ENCODE data around the gene CNTNAP2. TPM values are rescaled to one million over a fixed set of nuclear protein-coding genes. Genes with fewer than 3 reads are reported as not detected.

CNTNAP2 gene
- total and polyA plus RNA-seq, 7 experiments from 2014 or later: 0.02 to 0.48 (median 0.24) TPM; not detected in 2

- DNase-seq (no peak), ATAC-seq (no peak)
- Mint-ChIP-seq H3K4me3 (no peak overlapping the region), H3K27ac (no peak overlapping the region), H3K9me3 (peaks cover 0 to 5% (median 0%) of the 10 kb centered on the region in 11 donors), H3K36me3 (no peaks in the 10 kb centered on the region), H3K27me3 (peaks cover 0 to 1% (median 0%) of the 10 kb centered on the region in 5 donors), H3K4me1 (no peaks in the 10 kb centered on the region)
- Histone ChIP-seq H3K27me3 (ENCODE audit: control insufficient read depth in 2 of 2, insufficient read depth in 2 of 2, low read length in 2 of 2) (no peaks in the 10 kb centered on the region), H3K4me3 (ENCODE audit: low read length) (no peak overlapping the region), H3K9me3 (ENCODE audit: control insufficient read depth in 2 of 3, low read length in 3 of 3) (no peaks in the 10 kb centered on the region), H3K36me3 (ENCODE audit: control insufficient read depth in 2 of 3, insufficient read depth in 3 of 3, low read length in 3 of 3) (no peaks in the 10 kb centered on the region), H3K4me1 (ENCODE audit: control insufficient read depth in 2 of 2, insufficient read depth in 2 of 2, low read length in 2 of 2) (no peaks in the 10 kb centered on the region), H3K27ac (ENCODE audit: low read depth, low read length) (no peak overlapping the region)
- intact Hi-C loops (cut with micrococcal nuclease): no loop called here
- CTCF ChIA-PET: no interaction called here
- POLR2A ChIA-PET: no interaction called here
Observed at GRCh38 chr7:147894271-147894670, 1777.7 kb downstream of the CNTNAP2 start.

- POLR2A ChIA-PET: no interaction called here
- ATAC-seq: no peak
- peaks cover 0 to 11% (median 3%) of the 10 kb centered on the region in 11 donors for H3K9me3 Mint-ChIP-seq
Observed at GRCh38 chr7:147896121-147896520, 1779.5 kb downstream of the CNTNAP2 start.

GRCh38 chr7:147903536-147904218, 1787.1 kb downstream of the CNTNAP2 start:
- Histone ChIP-seq H3K27ac (ENCODE audit: low read depth, low read length) (no peak overlapping the region), H3K4me1 (ENCODE audit: control insufficient read depth in 2 of 2, insufficient read depth in 2 of 2, low read length in 2 of 2) (no peaks in the 10 kb centered on the region), H3K27me3 (ENCODE audit: control insufficient read depth in 2 of 2, insufficient read depth in 2 of 2, low read length in 2 of 2) (no peaks in the 10 kb centered on the region), H3K36me3 (ENCODE audit: control insufficient read depth in 2 of 3, insufficient read depth in 3 of 3, low read length in 3 of 3) (no peaks in the 10 kb centered on the region), H3K9me3 (ENCODE audit: control insufficient read depth in 2 of 3, low read length in 3 of 3) (no peaks in the 10 kb centered on the region), H3K4me3 (ENCODE audit: low read length) (no peak overlapping the region)
- POLR2A ChIA-PET: no interaction called here
- H3K27me3 Mint-ChIP-seq: peaks cover 0 to 4% (median 0%) of the 10 kb centered on the region in 5 donors
- no peak overlapping the region for H3K4me3 Mint-ChIP-seq
- DNase-seq: no peak
- no peak overlapping the region for H3K27ac Mint-ChIP-seq
- no peak for ATAC-seq
- peaks cover 0 to 15% (median 3%) of the 10 kb centered on the region in 11 donors for H3K9me3 Mint-ChIP-seq
- no peaks in the 10 kb centered on the region for H3K4me1 Mint-ChIP-seq
- no peaks in the 10 kb centered on the region for H3K36me3 Mint-ChIP-seq
- CTCF ChIA-PET: no interaction called here
- intact Hi-C loops (cut with micrococcal nuclease): no loop called here

More at GRCh38 chr7:147896121-147896520, 1779.5 kb downstream of the CNTNAP2 start:
- Mint-ChIP-seq H3K4me1 (no peaks in the 10 kb centered on the region), H3K27ac (no peak overlapping the region), H3K27me3 (no peaks in the 10 kb centered on the region), H3K36me3 (no peaks in the 10 kb centered on the region), H3K4me3 (no peak overlapping the region)
- H3K36me3 ChIP-seq (ENCODE audit: control insufficient read depth in 2 of 3, insufficient read depth in 3 of 3, low read length in 3 of 3): no peaks in the 10 kb centered on the region
- no peak for DNase-seq
- intact Hi-C loops (cut with micrococcal nuclease): no loop called here
- H3K9me3 ChIP-seq (ENCODE audit: control insufficient read depth in 2 of 3, low read length in 3 of 3): no peaks in the 10 kb centered on the region
- H3K27ac ChIP-seq (ENCODE audit: low read depth, low read length): no peak overlapping the region
- CTCF ChIA-PET: no interaction called here
- no peak overlapping the region for H3K4me3 ChIP-seq (ENCODE audit: low read length)
- no peaks in the 10 kb centered on the region for H3K4me1 ChIP-seq (ENCODE audit: control insufficient read depth in 2 of 2, insufficient read depth in 2 of 2, low read length in 2 of 2)
- no peaks in the 10 kb centered on the region for H3K27me3 ChIP-seq (ENCODE audit: control insufficient read depth in 2 of 2, insufficient read depth in 2 of 2, low read length in 2 of 2)

DNA sequence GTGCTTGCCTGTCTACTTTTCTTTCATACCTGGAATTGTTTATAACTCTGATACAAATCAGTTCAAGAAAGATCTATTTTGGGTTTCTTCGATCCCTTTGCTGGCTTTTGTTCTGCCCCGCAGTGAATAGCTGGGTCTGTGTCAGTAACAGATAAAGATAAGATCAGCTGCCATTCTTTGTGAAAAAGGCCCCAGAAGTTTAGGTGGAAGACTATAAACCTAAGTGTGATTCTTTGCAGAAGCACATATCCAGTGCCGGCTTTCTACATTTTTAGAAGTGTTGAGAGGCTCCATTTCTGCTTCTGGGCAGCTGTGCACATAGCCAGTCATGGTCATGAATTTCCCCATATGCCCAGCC, 1787.6 kb downstream of the CNTNAP2 start:
- intact Hi-C loops (cut with micrococcal nuclease): no loop called here
- no peaks in the 10 kb centered on the region for H3K4me1 ChIP-seq (ENCODE audit: control insufficient read depth in 2 of 2, insufficient read depth in 2 of 2, low read length in 2 of 2)
- H3K9me3 Mint-ChIP-seq: peaks cover 0 to 15% (median 3%) of the 10 kb centered on the region in 11 donors
- no peaks in the 10 kb centered on the region for H3K4me1 Mint-ChIP-seq
- POLR2A ChIA-PET: no interaction called here
- no peaks in the 10 kb centered on the region for H3K9me3 ChIP-seq (ENCODE audit: control insufficient read depth in 2 of 3, low read length in 3 of 3)
- peaks cover 0 to 4% (median 0%) of the 10 kb centered on the region in 5 donors for H3K27me3 Mint-ChIP-seq
- H3K27ac Mint-ChIP-seq: no peak overlapping the region
- no peak overlapping the region for H3K4me3 ChIP-seq (ENCODE audit: low read length)
- no peaks in the 10 kb centered on the region for H3K36me3 ChIP-seq (ENCODE audit: control insufficient read depth in 2 of 3, insufficient read depth in 3 of 3, low read length in 3 of 3)
- DNase-seq (no peak), ATAC-seq (no peak)
- no peak overlapping the region for H3K27ac ChIP-seq (ENCODE audit: low read depth, low read length)
- H3K4me3 Mint-ChIP-seq: no peak overlapping the region
- no peaks in the 10 kb centered on the region for H3K27me3 ChIP-seq (ENCODE audit: control insufficient read depth in 2 of 2, insufficient read depth in 2 of 2, low read length in 2 of 2)
- CTCF ChIA-PET: no interaction called here
- H3K36me3 Mint-ChIP-seq: no peaks in the 10 kb centered on the region

DNA sequence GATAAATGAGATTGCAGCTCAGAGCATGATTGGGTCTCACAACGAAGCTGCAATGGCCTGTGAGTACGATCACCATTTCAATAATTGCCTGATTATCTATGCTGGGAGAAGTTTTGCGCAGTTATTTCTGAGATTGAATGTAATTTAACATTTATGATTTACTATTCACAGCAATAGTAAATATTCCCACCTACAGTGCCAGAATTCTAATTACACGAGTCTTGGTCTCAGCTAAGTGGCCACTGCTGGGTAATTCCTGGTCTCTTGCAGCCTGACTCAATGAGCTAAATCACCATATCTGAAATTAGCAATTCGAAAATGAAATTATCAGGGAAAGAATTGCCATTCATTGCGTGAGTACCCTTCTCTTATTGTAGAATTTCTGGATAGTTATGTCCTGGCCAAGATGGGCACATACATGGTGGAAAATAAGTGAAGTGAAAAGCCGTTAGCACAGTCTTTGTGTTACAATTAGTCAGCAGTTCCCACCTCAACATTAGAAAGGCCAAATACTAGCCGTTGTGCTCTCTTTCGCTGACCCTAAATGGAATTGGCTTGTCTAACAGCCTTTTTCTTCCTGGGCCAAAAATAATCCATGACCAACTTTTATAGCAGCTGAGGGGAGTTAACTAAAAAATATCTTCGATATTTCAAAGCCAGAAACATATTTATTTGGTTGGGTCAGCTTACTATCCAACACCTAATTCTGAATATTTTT, 1793.0 kb downstream of the CNTNAP2 start:
- no peaks in the 10 kb centered on the region for H3K9me3 ChIP-seq (ENCODE audit: control insufficient read depth in 2 of 3, low read length in 3 of 3)
- CTCF ChIA-PET: no interaction called here
- H3K27ac ChIP-seq (ENCODE audit: low read depth, low read length): no peak overlapping the region
- no peaks in the 10 kb centered on the region for H3K4me1 ChIP-seq (ENCODE audit: control insufficient read depth in 2 of 2, insufficient read depth in 2 of 2, low read length in 2 of 2)
- H3K9me3 Mint-ChIP-seq: peaks cover 0 to 4% (median 0%) of the 10 kb centered on the region in 11 donors
- no peak overlapping the region for H3K27ac Mint-ChIP-seq
- no peak overlapping the region for H3K4me3 Mint-ChIP-seq
- ATAC-seq (no peak), DNase-seq (no peak)
- H3K36me3 Mint-ChIP-seq: no peaks in the 10 kb centered on the region
- POLR2A ChIA-PET: no interaction called here
- H3K27me3 ChIP-seq (ENCODE audit: control insufficient read depth in 2 of 2, insufficient read depth in 2 of 2, low read length in 2 of 2): no peaks in the 10 kb centered on the region
- no peaks in the 10 kb centered on the region for H3K4me1 Mint-ChIP-seq
- no peak overlapping the region for H3K4me3 ChIP-seq (ENCODE audit: low read length)
- peaks cover 0 to 4% (median 0%) of the 10 kb centered on the region in 5 donors for H3K27me3 Mint-ChIP-seq
- no peaks in the 10 kb centered on the region for H3K36me3 ChIP-seq (ENCODE audit: control insufficient read depth in 2 of 3, insufficient read depth in 3 of 3, low read length in 3 of 3)
- intact Hi-C loops (cut with micrococcal nuclease): no loop called here

GRCh38 chr7:147911201-147911601, 1794.6 kb downstream of the CNTNAP2 start:
- Histone ChIP-seq H3K4me3 (ENCODE audit: low read length) (no peak overlapping the region), H3K4me1 (ENCODE audit: control insufficient read depth in 2 of 2, insufficient read depth in 2 of 2, low read length in 2 of 2) (no peaks in the 10 kb centered on the region), H3K9me3 (ENCODE audit: control insufficient read depth in 2 of 3, low read length in 3 of 3) (no peaks in the 10 kb centered on the region), H3K27ac (ENCODE audit: low read depth, low read length) (no peak overlapping the region), H3K36me3 (ENCODE audit: control insufficient read depth in 2 of 3, insufficient read depth in 3 of 3, low read length in 3 of 3) (no peaks in the 10 kb centered on the region), H3K27me3 (ENCODE audit: control insufficient read depth in 2 of 2, insufficient read depth in 2 of 2, low read length in 2 of 2) (no peaks in the 10 kb centered on the region)
- Mint-ChIP-seq H3K4me3 (no peak overlapping the region), H3K4me1 (no peaks in the 10 kb centered on the region), H3K27ac (no peak overlapping the region), H3K27me3 (no peaks in the 10 kb centered on the region), H3K9me3 (no peaks in the 10 kb centered on the region), H3K36me3 (no peaks in the 10 kb centered on the region)
- no peak for DNase-seq
- no peak for ATAC-seq
- CTCF ChIA-PET: no interaction called here
- POLR2A ChIA-PET: no interaction called here
- intact Hi-C loops (cut with micrococcal nuclease): no loop called here

- no peak overlapping the region for H3K4me3 ChIP-seq (ENCODE audit: low read length)
- intact Hi-C loops (cut with micrococcal nuclease): no loop called here
- no peaks in the 10 kb centered on the region for H3K4me1 ChIP-seq (ENCODE audit: control insufficient read depth in 2 of 2, insufficient read depth in 2 of 2, low read length in 2 of 2)
- no peaks in the 10 kb centered on the region for H3K27me3 Mint-ChIP-seq
- H3K27me3 ChIP-seq (ENCODE audit: control insufficient read depth in 2 of 2, insufficient read depth in 2 of 2, low read length in 2 of 2): no peaks in the 10 kb centered on the region
- ChIA-PET POLR2A (no interaction called here), CTCF (no interaction called here)
- DNase-seq (no peak), ATAC-seq (no peak)
- H3K27ac ChIP-seq (ENCODE audit: low read depth, low read length): no peak overlapping the region
- no peaks in the 10 kb centered on the region for H3K4me1 Mint-ChIP-seq
- H3K36me3 Mint-ChIP-seq: no peaks in the 10 kb centered on the region
- no peaks in the 10 kb centered on the region for H3K36me3 ChIP-seq (ENCODE audit: control insufficient read depth in 2 of 3, insufficient read depth in 3 of 3, low read length in 3 of 3)
- H3K9me3 Mint-ChIP-seq: no peaks in the 10 kb centered on the region
- no peak overlapping the region for H3K4me3 Mint-ChIP-seq
- H3K27ac Mint-ChIP-seq: no peak overlapping the region
- H3K9me3 ChIP-seq (ENCODE audit: control insufficient read depth in 2 of 3, low read length in 3 of 3): no peaks in the 10 kb centered on the region
Observed at GRCh38 chr7:147912291-147912690, 1795.7 kb downstream of the CNTNAP2 start.
